ENCODE data around the gene C1QBP.
"Not testable (repeated sequence)": the region's sequence is repeated elsewhere in the genome, so short reads cannot be mapped to it uniquely, and the experiment has no call there.

DNA sequence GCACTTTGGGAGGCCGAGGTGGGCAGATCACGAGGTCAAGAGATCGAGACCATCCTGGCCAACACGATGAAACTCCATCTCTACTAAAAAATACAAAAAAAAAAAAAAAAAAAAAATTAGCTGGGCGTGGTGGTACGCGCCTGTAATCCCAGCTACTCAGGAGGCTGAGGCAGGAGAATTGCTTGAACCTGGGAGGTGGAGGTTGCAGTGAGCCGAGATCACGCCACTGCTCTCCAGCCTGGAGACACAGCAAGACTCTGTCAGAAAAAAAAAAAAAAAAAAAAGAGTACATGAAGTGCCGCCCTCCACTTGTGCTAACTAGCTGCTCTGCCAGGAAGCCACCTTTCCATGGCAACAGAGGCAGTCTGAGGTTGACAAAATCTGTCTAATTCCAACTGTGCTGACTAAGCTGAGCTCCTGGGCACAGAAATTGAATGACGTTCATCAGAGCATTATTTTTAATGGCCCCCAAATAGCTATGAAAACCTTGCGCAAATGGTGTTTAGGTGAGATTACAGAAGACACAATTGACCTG is 3.1 kb downstream of the C1QBP start:
- TF ChIP-seq POLR2A (IDR thresholded peaks at IDR 0.05; ENCODE audit: low read length); GATA1 (IDR thresholded peaks at IDR 0.05; ENCODE audit: low read depth, low read length): not testable (repeated sequence)
